ENCODE data around the gene NDUFAF3. TPM values are rescaled to one million over a fixed set of nuclear protein-coding genes. Genes with fewer than 3 reads are reported as not detected.
A peak's percentile ranks its signal among the peaks of the same experiment; 100 is the strongest.

The NDUFAF3 gene
- total and polyA plus RNA-seq, 7 donors, result 60.6 to 150 (median 100) TPM

GRCh38 chr3:48989126-48989795, 32.7 kb upstream of the NDUFAF3 start:
- Histone ChIP-seq H3K9me3 (no peaks in the 10 kb centered on the region), H3K27ac (peak overlapping the region; percentile 78), H3K4me1 (peaks cover 25% of the 10 kb centered on the region), H3K4me3 (peak overlapping the region; percentile 94), H3K27me3 (ENCODE audit: insufficient read depth in 3 of 3, low read length in 2 of 3) (no peaks in the 10 kb centered on the region), H3K36me3 (ENCODE audit: insufficient read depth in 1 of 2, low read depth in 1 of 2) (peaks cover 0 to 28% of the 10 kb centered on the region in 2 donors)
- DNase-seq, result no peak
- 7 to 10% (median 8%) methylated on average over 21 of the region's 21 CpGs for WGBS, 3 donors
- intact Hi-C loops (cut with DNase I), result loop anchor here in 1 of 2 donors (5.0 kb wide), 1 partner anchor 103 kb away; the partner anchor contains the start of gene QRICH1
- TF ChIP-seq CTCF (IDR thresholded peaks at IDR 0.05), result no peak
- ATAC-seq, result no peak

- H3K27ac ChIP-seq, result peak within 1 kb of the TSS; percentile 78
- ATAC-seq (peak; percentile 78 to 87 (median 86)), DNase-seq (peak; percentile 91 to 92)
- H3K36me3 ChIP-seq (ENCODE audit: insufficient read depth in 1 of 2, low read depth in 1 of 2), result peaks cover 0 to 21% of the 10 kb centered on the region in 2 donors
- intact Hi-C loops (cut with DNase I), result loop anchor here in 1 of 2 donors (5.0 kb wide), 1 partner anchor 102 kb away; the partner anchor contains the start of gene QRICH1
- H3K4me3 ChIP-seq, result peak within 1 kb of the TSS; percentile 94
- no peaks in the 10 kb centered on the region for H3K27me3 ChIP-seq (ENCODE audit: insufficient read depth in 3 of 3, low read length in 2 of 3)
- 1% methylated on average over 52 to 91 of the region's 91 CpGs for WGBS, 3 donors
- H3K4me1 ChIP-seq, result peaks cover 25% of the 10 kb centered on the region
- no peaks in the 10 kb centered on the region for H3K9me3 ChIP-seq
- peak; percentile 25 for TF ChIP-seq CTCF (IDR thresholded peaks at IDR 0.05)
Measured at GRCh38 chr3:48989796-48990635, 31.9 kb upstream of the NDUFAF3 start, which contains the start of gene P4HTM. P4HTM (plus strand) TSS chr3:48990241; CDS start chr3:48990257, 16 bp downstream.

- intact Hi-C loops (cut with DNase I), result no loop called here
- Histone ChIP-seq H3K27ac (peak overlapping the region; percentile 78), H3K9me3 (no peaks in the 10 kb centered on the region), H3K36me3 (ENCODE audit: insufficient read depth in 1 of 2, low read depth in 1 of 2) (peaks cover 0 to 12% of the 10 kb centered on the region in 2 donors), H3K4me1 (peaks cover 25% of the 10 kb centered on the region), H3K4me3 (peak overlapping the region; percentile 94), H3K27me3 (ENCODE audit: insufficient read depth in 3 of 3, low read length in 2 of 3) (no peaks in the 10 kb centered on the region)
- TF ChIP-seq CTCF (IDR thresholded peaks at IDR 0.05), result no peak
- peak in 1 of 2 donors; percentile 60 for DNase-seq
- WGBS, 3 donors, result 6 to 10% (median 6%) methylated on average over 39 to 40 of the region's 40 CpGs
- peak; percentile 20 to 52 (median 34) for ATAC-seq
Measured at GRCh38 chr3:48990636-48991469, 31.1 kb upstream of the NDUFAF3 start.

GRCh38 chr3:48991851-48992545, 29.9 kb upstream of the NDUFAF3 start:
- Histone ChIP-seq H3K36me3 (ENCODE audit: insufficient read depth in 1 of 2, low read depth in 1 of 2) (peaks cover 0 to 9% of the 10 kb centered on the region in 2 donors), H3K27ac (peak overlapping the region; percentile 78), H3K27me3 (ENCODE audit: insufficient read depth in 3 of 3, low read length in 2 of 3) (no peaks in the 10 kb centered on the region), H3K4me3 (peak overlapping the region; percentile 94), H3K9me3 (no peaks in the 10 kb centered on the region), H3K4me1 (peaks cover 25% of the 10 kb centered on the region)
- intact Hi-C loops (cut with DNase I), result no loop called here
- ATAC-seq, result peak in 1 of 4 donors; percentile 23
- DNase-seq, result no peak
- WGBS, 3 donors, result 44 to 64% (median 46%) methylated on average over 5 of the region's 5 CpGs
- TF ChIP-seq CTCF (IDR thresholded peaks at IDR 0.05), result no peak

Data from psoas muscle (tissue), 8 donors.